ENCODE measurements around the gene UCP1.
"Not testable (repeated sequence)": the region's sequence is repeated elsewhere in the genome, so short reads cannot be mapped to it uniquely, and the experiment has no call there.

The UCP1 gene

GRCh38 chr4:140533951-140534480, 34.7 kb downstream of the UCP1 start:
- DNase-seq (ENCODE audit: low spot score): no peak

- DNase-seq (ENCODE audit: low spot score): peak; percentile 55
Measured at GRCh38 chr4:140529434-140529833, 39.3 kb downstream of the UCP1 start.

GRCh38 chr4:140523857-140524742, 44.7 kb downstream of the UCP1 start, which contains the start of gene ELMOD2:
ELMOD2 (plus strand) TSS chr4:140524168; CDS start chr4:140525429, 1,261 bp downstream.
- DNase-seq (ENCODE audit: low spot score): peak; percentile 93

GRCh38 chr4:140523370-140523856, 45.3 kb downstream of the UCP1 start:
- DNase-seq (ENCODE audit: low spot score): no peak

- DNase-seq (ENCODE audit: low spot score): no peak
Measured at GRCh38 chr4:140515423-140515822, 53.3 kb downstream of the UCP1 start.

- DNase-seq (ENCODE audit: low spot score): not testable (repeated sequence)
Measured at GRCh38 chr4:140513765-140514164, 55.0 kb downstream of the UCP1 start.

All from HuH-7 (cell line).